Esophagus squamous epithelium (tissue), 5 donors: ENCODE data around the gene KANK4. TPM values are rescaled to one million over a fixed set of nuclear protein-coding genes. Genes with fewer than 3 reads are reported as not detected.

Experiments used
- DNase-seq: peaks from one replicate; lab custom pipeline; 2025; lab: John Stamatoyannopoulos, UW
- H3K27ac ChIP-seq, 4 donors: fragments of 200-600 bp; sonication (generic); one replicate each; pipeline ENCODE4 v1.5.1; 2016 to 2019; ENCODE audit warnings: mild to moderate bottlenecking in 1 of 4
- H3K27me3 ChIP-seq, 4 donors: fragments of 200-600 bp; sonication (generic); 1 replicate in 3 of 4; 2 replicates in 1 of 4; pipeline versions ENCODE4 v1.5.1 to v1.6.0; 2017 to 2021; ENCODE audit warnings: antibody characterized with exemption in 1 of 4
- H3K36me3 ChIP-seq, 3 donors: fragments of 200-600 bp; sonication (generic); one replicate each; pipeline ENCODE4 v1.5.1; 2016 to 2019
- H3K4me1 ChIP-seq, 3 donors: fragments of 200-600 bp; sonication (generic); one replicate each; pipeline ENCODE4 v1.5.1; 2017 to 2019
- H3K4me3 ChIP-seq, 4 donors: fragments of 200-600 bp; sonication (generic); 1 replicate in 3 of 4; 2 replicates in 1 of 4; pipeline ENCODE4 v1.5.1; 2016 to 2019; ENCODE audit warnings: mild to moderate bottlenecking in 2 of 4, moderate library complexity in 1 of 4
- H3K9me3 ChIP-seq, 3 donors: fragments of 200-600 bp; sonication (generic); one replicate each; pipeline ENCODE4 v1.5.1; 2016 to 2019
- CTCF ChIP-seq, 6 experiments: fragments of 450-650 bp in 4 of 6; fragments of 200-600 bp in 2 of 6; sonication (generic) in 2 of 6; IDR thresholded peaks; one replicate each; pipeline ENCODE4 v1.5.1; 2016 to 2019; ENCODE audit warnings: antibody characterized with exemption in 6 of 6, mild to moderate bottlenecking in 4 of 6, moderate library complexity in 4 of 6
- POLR2A ChIP-seq, 4 donors: fragments of 450-650 bp; IDR thresholded peaks; one replicate each; pipeline ENCODE4 v1.6.1; 2017; ENCODE audit warnings: antibody characterized with exemption in 4 of 4, mild to moderate bottlenecking in 4 of 4, moderate library complexity in 3 of 4
- WGBS, 2 donors: methylation state at CpG; one replicate each; pipeline ENCODE4 v1.1.5; 2018; 5-methylcytosine and 5-hydroxymethylcytosine counted together
- intact Hi-C: fragments of 100-400 bp; cut with DNase I; formaldehyde crosslinking; loops from one replicate; pipeline ENCODE4 v1.15.0; 2022
- total RNA-seq, 4 donors: library from RNA; depleted of rRNA; stranded (reverse); fragments of >200 nt; gene quantifications; one replicate each; pipeline ENCODE4 v1.1.0, GENCODE V29; 2016
- donor health status: DM: yes; HTN: yes; CAD: no.

The KANK4 gene
- total RNA-seq, 4 donors from 2014 or later: 0.19 TPM; not detected in 3

DNA sequence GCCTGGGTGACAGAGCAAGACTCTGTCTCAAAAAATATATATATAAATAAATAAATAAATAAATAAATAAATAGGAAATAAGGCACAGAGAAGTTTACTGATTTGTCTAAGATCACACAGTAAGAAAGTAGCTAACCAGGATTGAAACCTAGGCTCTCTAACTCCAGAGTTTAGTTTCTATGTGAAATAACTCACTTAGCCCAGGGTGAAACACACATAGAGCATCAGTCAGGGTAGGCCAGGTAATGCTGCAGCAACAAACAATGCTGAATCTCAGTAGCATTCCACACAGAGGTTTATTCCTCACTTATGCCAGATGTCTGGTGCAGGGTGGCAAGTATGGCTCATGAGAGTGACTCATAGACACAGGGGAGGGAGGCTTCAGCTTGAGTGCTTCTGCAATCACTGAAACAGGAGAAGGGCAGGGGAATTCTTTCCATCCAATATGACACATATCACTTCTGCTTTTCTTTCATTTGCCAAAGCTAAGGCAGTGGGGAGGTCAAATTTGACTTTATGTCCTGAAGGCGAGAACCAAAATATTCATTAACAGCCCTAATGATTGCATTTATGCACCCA is 37.1 kb upstream of the KANK4 start:
- 82 to 93% methylated on average over 1 of the region's 1 CpG for WGBS, 2 donors
- no peak overlapping the region for H3K4me3 ChIP-seq
- no peak for DNase-seq

GRCh38 chr1:62355095-62355494 is 35.9 kb upstream of the KANK4 start:
- H3K4me3 ChIP-seq: no peak overlapping the region
- no peaks in the 10 kb centered on the region for H3K9me3 ChIP-seq
- TF ChIP-seq CTCF (IDR thresholded peaks at IDR 0.05): no peak
- no peak for TF ChIP-seq POLR2A (IDR thresholded peaks at IDR 0.05)
- WGBS, 2 donors: 84 to 93% methylated on average over 2 to 8 of the region's 8 CpGs
- H3K4me1 ChIP-seq: peaks cover 0 to 4% (median 0%) of the 10 kb centered on the region in 3 donors
- no peak for DNase-seq
- intact Hi-C loops: no loop called here
- no peaks in the 10 kb centered on the region for H3K36me3 ChIP-seq
- no peak overlapping the region for H3K27ac ChIP-seq
- peaks cover 0 to 5% (median 0%) of the 10 kb centered on the region in 4 donors for H3K27me3 ChIP-seq

More for the DNA sequence above, 37.1 kb upstream of the KANK4 start:
- intact Hi-C loops: no loop called here
- H3K4me1 ChIP-seq: peaks cover 0 to 4% (median 0%) of the 10 kb centered on the region in 3 donors
- no peaks in the 10 kb centered on the region for H3K36me3 ChIP-seq
- no peak for TF ChIP-seq CTCF (IDR thresholded peaks at IDR 0.05)
- no peak for TF ChIP-seq POLR2A (IDR thresholded peaks at IDR 0.05)
- no peak overlapping the region for H3K27ac ChIP-seq
- H3K9me3 ChIP-seq: no peaks in the 10 kb centered on the region
- H3K27me3 ChIP-seq: peaks cover 0 to 5% (median 0%) of the 10 kb centered on the region in 4 donors

- no peaks in the 10 kb centered on the region for H3K36me3 ChIP-seq
- DNase-seq: no peak
- intact Hi-C loops: no loop called here
- H3K27me3 ChIP-seq: peaks cover 0 to 5% (median 0%) of the 10 kb centered on the region in 4 donors
- no peak overlapping the region for H3K4me3 ChIP-seq
- H3K4me1 ChIP-seq: peaks cover 0 to 4% (median 0%) of the 10 kb centered on the region in 3 donors
- WGBS, 2 donors: 44 to 64% methylated on average over 3 of the region's 3 CpGs
- no peak for TF ChIP-seq POLR2A (IDR thresholded peaks at IDR 0.05)
- TF ChIP-seq CTCF (IDR thresholded peaks at IDR 0.05): no peak
- H3K9me3 ChIP-seq: no peaks in the 10 kb centered on the region
- H3K27ac ChIP-seq: no peak overlapping the region
Measured at GRCh38 chr1:62353853-62354252, 34.6 kb upstream of the KANK4 start.

GRCh38 chr1:62352387-62352786 is 33.2 kb upstream of the KANK4 start:
- Histone ChIP-seq H3K27ac (no peak overlapping the region), H3K36me3 (no peaks in the 10 kb centered on the region), H3K9me3 (no peaks in the 10 kb centered on the region), H3K4me1 (peaks cover 0 to 10% (median 0%) of the 10 kb centered on the region in 3 donors), H3K4me3 (no peak overlapping the region), H3K27me3 (peaks cover 0 to 5% (median 0%) of the 10 kb centered on the region in 4 donors)
- no peak for DNase-seq
- intact Hi-C loops: no loop called here
- 69 to 85% methylated on average over 3 to 4 of the region's 4 CpGs for WGBS, 2 donors
- no peak for TF ChIP-seq CTCF (IDR thresholded peaks at IDR 0.05)
- no peak for TF ChIP-seq POLR2A (IDR thresholded peaks at IDR 0.05)

DNA sequence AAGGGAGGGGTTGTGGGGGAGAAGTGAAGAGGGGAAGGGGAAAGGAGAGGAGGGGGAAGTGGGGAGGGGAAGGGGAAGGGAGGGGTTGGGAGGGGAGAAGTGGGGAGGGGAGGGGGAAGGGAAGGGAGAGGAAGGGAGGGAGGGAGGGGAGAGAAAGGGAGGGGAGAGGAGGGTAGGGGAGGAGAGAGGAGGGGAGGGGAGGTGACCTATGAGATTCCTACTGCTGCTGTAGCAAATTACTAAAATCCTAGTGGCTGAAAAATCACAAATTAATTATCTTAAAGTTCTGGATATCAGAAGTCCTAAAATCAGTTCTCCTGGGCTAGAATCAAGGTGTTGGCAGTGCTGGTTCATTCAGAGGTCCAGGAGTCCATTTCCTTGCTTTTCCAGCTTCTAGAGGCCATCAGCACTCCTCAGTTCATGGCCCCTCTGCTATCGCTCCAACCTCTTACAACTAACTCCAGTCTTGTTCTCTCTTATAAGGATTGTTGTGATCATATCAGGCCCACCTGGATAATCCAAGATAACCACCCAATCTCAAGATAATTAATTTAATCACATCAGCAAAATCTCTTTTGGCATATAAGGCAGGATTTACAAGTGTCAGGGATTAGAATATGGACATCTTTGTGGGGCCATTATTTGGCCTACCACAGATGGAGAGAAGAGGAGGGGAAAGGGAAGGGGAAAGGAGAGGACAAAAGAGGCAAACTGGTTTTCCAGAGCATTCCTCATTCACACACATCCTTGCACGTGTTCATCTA is 30.4 kb upstream of the KANK4 start:
- peaks cover 0 to 5% (median 0%) of the 10 kb centered on the region in 4 donors for H3K27me3 ChIP-seq
- intact Hi-C loops: no loop called here
- no peaks in the 10 kb centered on the region for H3K9me3 ChIP-seq
- WGBS, 2 donors: 85 to 93% methylated on average over 2 of the region's 2 CpGs
- H3K4me1 ChIP-seq: peaks cover 0 to 10% (median 0%) of the 10 kb centered on the region in 3 donors
- H3K36me3 ChIP-seq: no peaks in the 10 kb centered on the region
- DNase-seq: no peak
- H3K4me3 ChIP-seq: no peak overlapping the region
- no peak overlapping the region for H3K27ac ChIP-seq
- TF ChIP-seq CTCF (IDR thresholded peaks at IDR 0.05) (no peak), POLR2A (IDR thresholded peaks at IDR 0.05) (no peak)
